IMR-90 (cell line): ENCODE results near the gene STOML2.

Experiments used
- POLR2A ChIP-seq: IDR thresholded peaks from 2 replicates; pipeline ENCODE4 v1.6.1; 2012; ENCODE audit warnings: mild to moderate bottlenecking, low read depth, low read length
- TF ChIP-seq, protein P1 (sequence below): conservative IDR thresholded peaks from 2 replicates; pipeline ENCODE4 v1.5.1; 2012; ENCODE audit warnings: mild to moderate bottlenecking, low read depth, low read length, improper control_type of control experiment

GRCh38 chr9:35116539-35116897, 13.6 kb upstream of the STOML2 start:
- TF ChIP-seq, protein P1, sequence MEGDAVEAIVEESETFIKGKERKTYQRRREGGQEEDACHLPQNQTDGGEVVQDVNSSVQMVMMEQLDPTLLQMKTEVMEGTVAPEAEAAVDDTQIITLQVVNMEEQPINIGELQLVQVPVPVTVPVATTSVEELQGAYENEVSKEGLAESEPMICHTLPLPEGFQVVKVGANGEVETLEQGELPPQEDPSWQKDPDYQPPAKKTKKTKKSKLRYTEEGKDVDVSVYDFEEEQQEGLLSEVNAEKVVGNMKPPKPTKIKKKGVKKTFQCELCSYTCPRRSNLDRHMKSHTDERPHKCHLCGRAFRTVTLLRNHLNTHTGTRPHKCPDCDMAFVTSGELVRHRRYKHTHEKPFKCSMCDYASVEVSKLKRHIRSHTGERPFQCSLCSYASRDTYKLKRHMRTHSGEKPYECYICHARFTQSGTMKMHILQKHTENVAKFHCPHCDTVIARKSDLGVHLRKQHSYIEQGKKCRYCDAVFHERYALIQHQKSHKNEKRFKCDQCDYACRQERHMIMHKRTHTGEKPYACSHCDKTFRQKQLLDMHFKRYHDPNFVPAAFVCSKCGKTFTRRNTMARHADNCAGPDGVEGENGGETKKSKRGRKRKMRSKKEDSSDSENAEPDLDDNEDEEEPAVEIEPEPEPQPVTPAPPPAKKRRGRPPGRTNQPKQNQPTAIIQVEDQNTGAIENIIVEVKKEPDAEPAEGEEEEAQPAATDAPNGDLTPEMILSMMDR: no peak
- TF ChIP-seq POLR2A: no peak
